ENCODE results near the gene GAS2L3.
"Not testable (repeated sequence)": the region's sequence is repeated elsewhere in the genome, so short reads cannot be mapped to it uniquely, and the experiment has no call there.

GAS2L3 gene

GRCh38 chr12:100573292-100574186, at the start of gene GAS2L3:
TSS of gene GAS2L3 (plus strand) at chr12:100573684. CDS start at chr12:100594905, 21,221 bp downstream.
- DNase-seq (ENCODE audit: low spot score) = peak; percentile 47

GRCh38 chr12:100528034-100528433, 45.5 kb upstream of the GAS2L3 start:
- no peak for DNase-seq (ENCODE audit: low spot score)

- no peak for DNase-seq (ENCODE audit: low spot score)
Observed at GRCh38 chr12:100528471-100529127, 44.9 kb upstream of the GAS2L3 start.

- DNase-seq (ENCODE audit: low spot score) = no peak
Observed at GRCh38 chr12:100529756-100530350, 43.6 kb upstream of the GAS2L3 start.

GRCh38 chr12:100533376-100533775, 40.1 kb upstream of the GAS2L3 start:
- no peak for DNase-seq (ENCODE audit: low spot score)

- no peak for DNase-seq (ENCODE audit: low spot score)
Observed at GRCh38 chr12:100534625-100535227, 38.8 kb upstream of the GAS2L3 start.

GRCh38 chr12:100539202-100539601, 34.3 kb upstream of the GAS2L3 start:
- DNase-seq (ENCODE audit: low spot score) = no peak

- no peak for DNase-seq (ENCODE audit: low spot score)
Observed at GRCh38 chr12:100544165-100544564, 29.3 kb upstream of the GAS2L3 start.

GRCh38 chr12:100545092-100545491, 28.4 kb upstream of the GAS2L3 start:
- no peak for DNase-seq (ENCODE audit: low spot score)

GRCh38 chr12:100553936-100554335, 19.5 kb upstream of the GAS2L3 start:
- DNase-seq (ENCODE audit: low spot score) = no peak

GRCh38 chr12:100554608-100555077, 18.8 kb upstream of the GAS2L3 start:
- DNase-seq (ENCODE audit: low spot score) = peak; percentile 21

- DNase-seq (ENCODE audit: low spot score) = no peak
Observed at GRCh38 chr12:100555722-100556121, 17.8 kb upstream of the GAS2L3 start.

- no peak for DNase-seq (ENCODE audit: low spot score)
Observed at GRCh38 chr12:100557357-100557756, 16.1 kb upstream of the GAS2L3 start.

GRCh38 chr12:100559261-100559660, 14.2 kb upstream of the GAS2L3 start:
- not testable (repeated sequence) for DNase-seq (ENCODE audit: low spot score)

GRCh38 chr12:100564090-100564489, 9.4 kb upstream of the GAS2L3 start:
- DNase-seq (ENCODE audit: low spot score) = no peak

- no peak for DNase-seq (ENCODE audit: low spot score)
Observed at GRCh38 chr12:100564905-100565467, 8.5 kb upstream of the GAS2L3 start.

GRCh38 chr12:100565987-100566545, 7.4 kb upstream of the GAS2L3 start:
- DNase-seq (ENCODE audit: low spot score) = no peak

GRCh38 chr12:100566887-100567637, 6.4 kb upstream of the GAS2L3 start:
- DNase-seq (ENCODE audit: low spot score) = no peak

- no peak for DNase-seq (ENCODE audit: low spot score)
Observed at GRCh38 chr12:100567945-100568344, 5.5 kb upstream of the GAS2L3 start.

- DNase-seq (ENCODE audit: low spot score) = no peak
Observed at GRCh38 chr12:100572184-100572583, 1.3 kb upstream of the GAS2L3 start.
